ENCODE data around the gene SNX5. TPM values are rescaled to one million over a fixed set of nuclear protein-coding genes. Genes with fewer than 3 reads are reported as not detected.

Gene SNX5
- polyA plus RNA-seq, 1 donor from 2014 or later, result 59.8 TPM

GRCh38 chr20:17963114-17963897, 5.3 kb downstream of the SNX5 start:
- TF ChIP-seq TAF1 (IDR thresholded peaks at IDR 0.05; ENCODE audit: low read depth) (no peak), EZH2 (IDR thresholded peaks at IDR 0.05; ENCODE audit: borderline replicate concordance, insufficient read depth, low read length, poor library complexity, severe bottlenecking) (no peak), SMC3 (conservative IDR thresholded peaks at IDR 0.05; ENCODE audit: poor library complexity) (no peak), EP300 (conservative IDR thresholded peaks at IDR 0.05; ENCODE audit: poor library complexity, severe bottlenecking) (no peak), MXI1 (conservative IDR thresholded peaks at IDR 0.05; ENCODE audit: poor library complexity, severe bottlenecking) (no peak), REST (IDR thresholded peaks at IDR 0.05; ENCODE audit: borderline replicate concordance) (no peak), RAD21 (conservative IDR thresholded peaks at IDR 0.05) (no peak), CTCF (IDR thresholded peaks at IDR 0.05; ENCODE audit: poor library complexity, severe bottlenecking) (no peak), POLR2AphosphoS5 (IDR thresholded peaks at IDR 0.05) (no peak)
- H3K27ac ChIP-seq (ENCODE audit: low read length), result no peak overlapping the region
- H3K9me2 ChIP-seq (ENCODE audit: insufficient read depth, low read length), result no peaks in the 10 kb centered on the region
- no peak overlapping the region for H2AFZ ChIP-seq (ENCODE audit: low read depth, low read length)
- H3K27me3 ChIP-seq (ENCODE audit: insufficient read depth, low read depth, low read length), result no peaks in the 10 kb centered on the region
- no peaks in the 10 kb centered on the region for H3K9me3 ChIP-seq (ENCODE audit: low read length)
- H3K79me2 ChIP-seq (replicated peaks; ENCODE audit: insufficient read depth, low read length), result peaks cover 93% of the 10 kb centered on the region
- H4K20me1 ChIP-seq (ENCODE audit: insufficient read depth), result no peaks in the 10 kb centered on the region
- no peak overlapping the region for H3K4me2 ChIP-seq (ENCODE audit: low read length)
- no peaks in the 10 kb centered on the region for H3F3A ChIP-seq (ENCODE audit: insufficient read depth, low read length, poor library complexity, severe bottlenecking)
- H3K4me3 ChIP-seq (ENCODE audit: low read length), result no peak overlapping the region
- no peaks in the 10 kb centered on the region for H3K36me3 ChIP-seq (ENCODE audit: insufficient read depth, low read length)
- H3K9ac ChIP-seq (ENCODE audit: low read length), result no peak overlapping the region

GRCh38 chr20:17961587-17961940, 7.0 kb downstream of the SNX5 start:
- Histone ChIP-seq H3K9me3 (ENCODE audit: low read length) (no peaks in the 10 kb centered on the region), H3K27ac (ENCODE audit: low read length) (no peak overlapping the region), H3K79me2 (replicated peaks; ENCODE audit: insufficient read depth, low read length) (peaks cover 95% of the 10 kb centered on the region), H3F3A (ENCODE audit: insufficient read depth, low read length, poor library complexity, severe bottlenecking) (no peaks in the 10 kb centered on the region), H3K27me3 (ENCODE audit: insufficient read depth, low read depth, low read length) (no peaks in the 10 kb centered on the region), H3K9ac (ENCODE audit: low read length) (no peak overlapping the region), H3K4me3 (ENCODE audit: low read length) (no peak overlapping the region), H2AFZ (ENCODE audit: low read depth, low read length) (no peak overlapping the region), H3K9me2 (ENCODE audit: insufficient read depth, low read length) (no peaks in the 10 kb centered on the region), H3K36me3 (ENCODE audit: insufficient read depth, low read length) (no peaks in the 10 kb centered on the region), H4K20me1 (ENCODE audit: insufficient read depth) (no peaks in the 10 kb centered on the region), H3K4me2 (ENCODE audit: low read length) (no peak overlapping the region)
- no peak for TF ChIP-seq POLR2AphosphoS5 (IDR thresholded peaks at IDR 0.05)
- no peak for TF ChIP-seq MXI1 (conservative IDR thresholded peaks at IDR 0.05; ENCODE audit: poor library complexity, severe bottlenecking)
- no peak for TF ChIP-seq REST (IDR thresholded peaks at IDR 0.05; ENCODE audit: borderline replicate concordance)
- no peak for TF ChIP-seq SMC3 (conservative IDR thresholded peaks at IDR 0.05; ENCODE audit: poor library complexity)
- TF ChIP-seq EP300 (conservative IDR thresholded peaks at IDR 0.05; ENCODE audit: poor library complexity, severe bottlenecking), result no peak
- no peak for TF ChIP-seq TAF1 (IDR thresholded peaks at IDR 0.05; ENCODE audit: low read depth)
- no peak for TF ChIP-seq RAD21 (conservative IDR thresholded peaks at IDR 0.05)
- no peak for TF ChIP-seq CTCF (IDR thresholded peaks at IDR 0.05; ENCODE audit: poor library complexity, severe bottlenecking)
- TF ChIP-seq EZH2 (IDR thresholded peaks at IDR 0.05; ENCODE audit: borderline replicate concordance, insufficient read depth, low read length, poor library complexity, severe bottlenecking), result no peak

Data from neural cell (in vitro differentiated cells).